ENCODE data around the gene SORCS3. TPM values are rescaled to one million over a fixed set of nuclear protein-coding genes. Genes with fewer than 3 reads are reported as not detected.

Gene SORCS3
- total and polyA plus RNA-seq, 9 of the 15 experiments (the other 6 are each of a cell fraction or from before 2014, with no cell fraction given) = not detected

- TF ChIP-seq MTA3 (IDR thresholded peaks at IDR 0.05; ENCODE audit: borderline replicate concordance) = no peak
- TF ChIP-seq ZNF280A (IDR thresholded peaks at IDR 0.05; ENCODE audit: low read depth, partially characterized antibody) = no peak
- TF ChIP-seq FOXA3 (CRISPR knock-in tag; conservative IDR thresholded peaks at IDR 0.05 in 1 of 2, IDR thresholded peaks at IDR 0.05 in 1 of 2) = no peak
- no peak for TF ChIP-seq NKRF (IDR thresholded peaks at IDR 0.05; ENCODE audit: borderline replicate concordance)
- TF ChIP-seq U2AF1 (optimal IDR thresholded peaks at IDR 0.05; ENCODE audit: low read depth, low read length) = no peak
- TF ChIP-seq RFX7 (CRISPR knock-in tag; IDR thresholded peaks at IDR 0.05) = no peak
- no peak for TF ChIP-seq ZNF644 (tag; IDR thresholded peaks at IDR 0.05; ENCODE audit: low read depth)
- TF ChIP-seq PHF21A (IDR thresholded peaks at IDR 0.05; ENCODE audit: borderline replicate concordance, low read depth) = no peak
- TF ChIP-seq PRPF4 (IDR thresholded peaks at IDR 0.05; ENCODE audit: insufficient read depth, low read depth, low read length, poor library complexity, severe bottlenecking) = no peak
- TF ChIP-seq ZFP36 (IDR thresholded peaks at IDR 0.05; ENCODE audit: low read depth, low read length, partially characterized antibody) = no peak
- TF ChIP-seq SMAD1 (IDR thresholded peaks at IDR 0.05; ENCODE audit: low read depth, low read length, partially characterized antibody) = no peak
These were observed 22.5 kb downstream of the SORCS3 start (continued) for GRCh38 chr10:104663563-104663962.

Data from K562 (cell line).